CD4-positive, alpha-beta T cell treated with Interleukin-2 at 100 ng/mL for 4 hours (primary cell): ENCODE results near the gene SEC62.
"Not testable (repeated sequence)": the region's sequence is repeated elsewhere in the genome, so short reads cannot be mapped to it uniquely, and the experiment has no call there.

Experiments used
- DNase-seq: peaks from one replicate; pipeline ENCODE4 v3.0.0-alpha.2; 2020; ENCODE audit warnings: low spot score

The SEC62 gene

GRCh38 chr3:170016057-170016456, 49.5 kb downstream of the SEC62 start:
- DNase-seq: no peak

GRCh38 chr3:170019306-170019705, 52.7 kb downstream of the SEC62 start:
- DNase-seq: not testable (repeated sequence)

GRCh38 chr3:170021083-170021482, 54.5 kb downstream of the SEC62 start:
- no peak for DNase-seq

- DNase-seq: no peak
Measured at GRCh38 chr3:170022336-170022735, 55.7 kb downstream of the SEC62 start.

- DNase-seq: no peak
Measured at GRCh38 chr3:170023165-170023564, 56.6 kb downstream of the SEC62 start.

- no peak for DNase-seq
Measured at GRCh38 chr3:170024581-170024980, 58.0 kb downstream of the SEC62 start.

GRCh38 chr3:170027233-170028102, 60.9 kb downstream of the SEC62 start:
- DNase-seq: peak; percentile 6

GRCh38 chr3:170033489-170033888, 66.9 kb downstream of the SEC62 start:
- DNase-seq: peak; percentile 43

GRCh38 chr3:170037463-170038433, 71.1 kb downstream of the SEC62 start, which contains the start of gene GPR160:
Gene GPR160, plus strand, starts transcription at chr3:170037995. Its CDS starts 45,978 bp downstream, at chr3:170083973.
- DNase-seq: peak; percentile 81

GRCh38 chr3:170038434-170039110, 72.0 kb downstream of the SEC62 start:
- peak; percentile 14 for DNase-seq

GRCh38 chr3:170040418-170040817, 73.8 kb downstream of the SEC62 start:
- DNase-seq: no peak

GRCh38 chr3:170043506-170043905, 76.9 kb downstream of the SEC62 start:
- no peak for DNase-seq

- DNase-seq: no peak
Measured at GRCh38 chr3:170044271-170044670, 77.7 kb downstream of the SEC62 start.

- DNase-seq: no peak
Measured at GRCh38 chr3:170044795-170045244, 78.2 kb downstream of the SEC62 start.

- DNase-seq: no peak
Measured at GRCh38 chr3:170046269-170047132, 79.9 kb downstream of the SEC62 start.

- no peak for DNase-seq
Measured at GRCh38 chr3:170047133-170047404, 80.5 kb downstream of the SEC62 start.
